ENCODE data around the gene LRRC8C. TPM values are rescaled to one million over a fixed set of nuclear protein-coding genes. Genes with fewer than 3 reads are reported as not detected.

The LRRC8C gene
- total and polyA plus RNA-seq, 2 of the 8 experiments (the other 6 are each of a cell fraction or from before 2014, with no cell fraction given) = 1.1 to 2.1 TPM

DNA sequence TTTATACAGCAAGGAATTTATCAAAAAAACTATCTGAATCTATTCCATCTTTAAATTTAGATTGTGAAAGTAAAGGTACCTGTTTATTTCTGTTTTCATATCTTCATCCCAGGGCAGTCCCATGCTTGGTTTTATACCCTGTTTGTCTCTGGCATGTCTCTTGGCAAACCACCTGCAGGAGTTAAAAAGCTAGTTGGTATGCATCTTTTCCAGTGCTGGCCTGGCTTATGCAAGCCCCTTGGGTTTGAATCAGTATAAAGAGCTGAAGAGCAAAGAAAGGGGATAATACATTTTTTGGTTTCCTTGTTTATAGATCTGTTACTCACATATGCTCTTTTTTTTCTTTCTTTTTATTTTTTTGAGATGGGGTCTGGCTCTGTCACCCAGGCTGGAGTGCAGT, 37.8 kb downstream of the LRRC8C start (continued):
- TF ChIP-seq, protein P1, sequence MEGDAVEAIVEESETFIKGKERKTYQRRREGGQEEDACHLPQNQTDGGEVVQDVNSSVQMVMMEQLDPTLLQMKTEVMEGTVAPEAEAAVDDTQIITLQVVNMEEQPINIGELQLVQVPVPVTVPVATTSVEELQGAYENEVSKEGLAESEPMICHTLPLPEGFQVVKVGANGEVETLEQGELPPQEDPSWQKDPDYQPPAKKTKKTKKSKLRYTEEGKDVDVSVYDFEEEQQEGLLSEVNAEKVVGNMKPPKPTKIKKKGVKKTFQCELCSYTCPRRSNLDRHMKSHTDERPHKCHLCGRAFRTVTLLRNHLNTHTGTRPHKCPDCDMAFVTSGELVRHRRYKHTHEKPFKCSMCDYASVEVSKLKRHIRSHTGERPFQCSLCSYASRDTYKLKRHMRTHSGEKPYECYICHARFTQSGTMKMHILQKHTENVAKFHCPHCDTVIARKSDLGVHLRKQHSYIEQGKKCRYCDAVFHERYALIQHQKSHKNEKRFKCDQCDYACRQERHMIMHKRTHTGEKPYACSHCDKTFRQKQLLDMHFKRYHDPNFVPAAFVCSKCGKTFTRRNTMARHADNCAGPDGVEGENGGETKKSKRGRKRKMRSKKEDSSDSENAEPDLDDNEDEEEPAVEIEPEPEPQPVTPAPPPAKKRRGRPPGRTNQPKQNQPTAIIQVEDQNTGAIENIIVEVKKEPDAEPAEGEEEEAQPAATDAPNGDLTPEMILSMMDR (IDR thresholded peaks at IDR 0.05; ENCODE audit: control extremely low read depth in 1 of 3, insufficient read depth in 1 of 3, low read depth in 1 of 3, low read length in 3 of 3) = no peak
- TF ChIP-seq NANOG (IDR thresholded peaks at IDR 0.05; ENCODE audit: insufficient read depth, low read depth, low read length, poor library complexity, severe bottlenecking) = no peak

Measured in H1 (cell line).